Panc1 (cell line): ENCODE measurements around the gene RXFP4. TPM values are rescaled to one million over a fixed set of nuclear protein-coding genes. Genes with fewer than 3 reads are reported as not detected.

Source experiments
- ATAC-seq: fragments of 200-7000 bp; cut with Tn5 transposase; 2 replicates; pipeline ENCODE4 v1.9.1; 2020; ENCODE audit warnings: mild to moderate bottlenecking, moderate library complexity
- BruUV-seq: library from RNA; stranded (reverse); fragments of 400-500 nt; replicated peaks from 2 replicates; lab custom pipeline; 2021; lab: Mats Ljungman, UMichigan
- CTCF ChIA-PET: fragments of 300-600 bp; sonication (Branson Sonifier 250); formaldehyde crosslinking; loops from one replicate; lab custom pipeline; 2022; ENCODE audit warnings: antibody characterized with exemption; lab: Charles Lee
- POLR2A ChIA-PET: fragments of 300-600 bp; sonication (Branson Sonifier 250); formaldehyde crosslinking; loops from one replicate; lab custom pipeline; 2022; ENCODE audit warnings: antibody characterized with exemption; lab: Charles Lee
- DNase-seq: peaks from one replicate; pipeline ENCODE4 v3.0.0-alpha.2; 2010; ENCODE audit warnings: low read depth, low spot score
- H3K27ac ChIP-seq: 2 replicates; pipeline ENCODE4 v1.5.1; 2011; ENCODE audit warnings: mild to moderate bottlenecking, low read length, inconsistent platforms
- H3K27me3 ChIP-seq: fragments of 200-500 bp; sonication (Bioruptor generic); 2 replicates; pipeline ENCODE4 v1.6.0; 2014; ENCODE audit warnings: low read length, inconsistent platforms; ENCODE audit not compliant: control insufficient read depth, insufficient read depth
- H3K36me3 ChIP-seq: fragments of 200-500 bp; sonication (Bioruptor generic); 2 replicates; pipeline ENCODE4 v1.5.1; 2014; ENCODE audit warnings: inconsistent platforms, mild to moderate bottlenecking, low read length, moderate library complexity; ENCODE audit not compliant: control insufficient read depth, insufficient read depth
- H3K4me1 ChIP-seq: 2 replicates; pipeline ENCODE4 v1.5.1; 2011; ENCODE audit warnings: inconsistent platforms, mild to moderate bottlenecking, low read length, moderate library complexity; ENCODE audit not compliant: control insufficient read depth, insufficient read depth
- H3K4me3 ChIP-seq, 2 experiments: 2 replicates each; pipeline ENCODE4 v1.5.1; 2011 to 2012; ENCODE audit warnings: low read depth in 2 of 2, low read length in 2 of 2, mild to moderate bottlenecking in 2 of 2, inconsistent platforms in 1 of 2, moderate library complexity in 1 of 2
- H3K9me3 ChIP-seq: fragments of 200-500 bp; sonication (Bioruptor generic); 2 replicates; pipeline ENCODE4 v1.5.1; 2014; ENCODE audit warnings: low read depth, mild to moderate bottlenecking, inconsistent platforms, low read length, moderate library complexity; ENCODE audit not compliant: control insufficient read depth, insufficient read depth
- CTCF ChIP-seq: fragments of 450-650 bp; IDR thresholded peaks from 2 replicates; pipeline ENCODE4 v1.5.1; 2017; ENCODE audit warnings: mild to moderate bottlenecking
- POLR2AphosphoS5 ChIP-seq: IDR thresholded peaks from 2 replicates; pipeline ENCODE4 v1.6.1; 2012; ENCODE audit warnings: mild to moderate bottlenecking, low read depth, low read length, moderate library complexity
- REST ChIP-seq, 2 experiments: IDR thresholded peaks; 2 replicates each; pipeline ENCODE4 v1.6.1; 2011 to 2012; ENCODE audit warnings: low read depth in 2 of 2, control low read depth in 1 of 2, low read length in 1 of 2, mild to moderate bottlenecking in 1 of 2, moderate library complexity in 1 of 2; ENCODE audit not compliant: insufficient read depth in 1 of 2
- SIN3A ChIP-seq: IDR thresholded peaks from 2 replicates; pipeline ENCODE4 v1.6.1; 2012; ENCODE audit warnings: low read depth, mild to moderate bottlenecking, low read length, moderate library complexity, borderline replicate concordance; ENCODE audit not compliant: insufficient read depth
- TCF7L2 ChIP-seq: IDR thresholded peaks from 2 replicates; pipeline ENCODE4 v1.6.1; 2011; ENCODE audit warnings: mild to moderate bottlenecking, low read depth, low read length, inconsistent platforms
- in situ Hi-C: cut with HindIII; loops from 2 replicates; pipeline ENCODE4 v1.10.0; 2016; ENCODE audit warnings: low sequenced_read_pairs, low pct_unique_long_range_greater_than_20kb
- intact Hi-C: fragments of 100-400 bp; cut with micrococcal nuclease; formaldehyde crosslinking; loops from one replicate; pipeline ENCODE4 v1.10.0; 2022; ENCODE audit not compliant: unreplicated experiment
- total RNA-seq: library from RNA; stranded (reverse); gene quantifications from one replicate; pipeline ENCODE4 v1.2.1, GENCODE V29; 2021; ENCODE audit not compliant: unreplicated experiment

Gene RXFP4
- total RNA-seq, 1 experiment from 2014 or later: 8.0 TPM

- DNase-seq (no peak), ATAC-seq (no peak)
- TF ChIP-seq POLR2AphosphoS5 (no peak), CTCF (no peak), SIN3A (no peak), REST (IDR thresholded peaks at IDR 0.05; ENCODE audit: insufficient read depth in 1 of 2, low read depth in 2 of 2, low read length in 1 of 2) (no peak), TCF7L2 (no peak; the same call in 1 of the 2 replicates)
- H3K4me1 ChIP-seq: peaks cover 31% of the 10 kb centered on the region
- H3K4me3 ChIP-seq: peak overlapping the region; percentile 93 to 98
- H3K9me3 ChIP-seq: no peaks in the 10 kb centered on the region
- in situ Hi-C loops: no loop called here
- H3K36me3 ChIP-seq: peaks cover 21% of the 10 kb centered on the region
- CTCF ChIA-PET: interaction anchor here (0.6 to 0.9 kb wide), 3 partner anchors 42 to 286 kb away, joined by 3 to 10 read pairs (median 4); no protein-coding TSS in a partner anchor
- H3K27ac ChIP-seq: peak overlapping the region; percentile 99
- POLR2A ChIA-PET: interaction anchor here (0.6 to 1.7 kb wide), 9 partner anchors 10 to 368 kb away, joined by 3 to 20 read pairs (median 5); partner anchors contain the start of gene SYT11
- no peaks in the 10 kb centered on the region for H3K27me3 ChIP-seq
- TSS peak; percentile 99 for BruUV-seq
- intact Hi-C loops: no loop called here
Observed at GRCh38 chr1:155934936-155935590, 6.4 kb upstream of the RXFP4 start.

GRCh38 chr1:155938220-155938627, 3.2 kb upstream of the RXFP4 start:
- H3K4me3 ChIP-seq: no peak overlapping the region
- in situ Hi-C loops: no loop called here
- BruUV-seq: no TSS peak
- POLR2A ChIA-PET: no interaction called here
- H3K9me3 ChIP-seq: no peaks in the 10 kb centered on the region
- H3K4me1 ChIP-seq: peaks cover 35% of the 10 kb centered on the region
- intact Hi-C loops: loop anchor here (1.0 kb wide), 1 partner anchor 51 kb away; no protein-coding TSS in a partner anchor
- peaks cover 7% of the 10 kb centered on the region; the same call in 1 of the 2 replicates for H3K36me3 ChIP-seq
- peak overlapping the region; percentile 73 for H3K27ac ChIP-seq
- peak; percentile 90 for DNase-seq
- CTCF ChIA-PET: interaction anchor here (0.5 to 1.6 kb wide), 10 partner anchors 37 to 290 kb away, joined by 3 to 16 read pairs (median 6); no protein-coding TSS in a partner anchor
- H3K27me3 ChIP-seq: no peaks in the 10 kb centered on the region
- ATAC-seq: peak; percentile 31; the same call in 1 of the 2 replicates
- TF ChIP-seq CTCF (peak; percentile 87), POLR2AphosphoS5 (no peak)
